ENCODE measurements around the gene CELF2. TPM values are rescaled to one million over a fixed set of nuclear protein-coding genes. Genes with fewer than 3 reads are reported as not detected.

CELF2 gene
- total RNA-seq, 2 donors from 2014 or later = 10.4 to 11.2 TPM

GRCh38 chr10:11252887-11253286, 235.2 kb downstream of the CELF2 start:
- Histone ChIP-seq H3K4me1 (no peaks in the 10 kb centered on the region), H3K27me3 (no peaks in the 10 kb centered on the region), H3K36me3 (replicated peaks in 1 of 2; ENCODE audit: insufficient read depth in 1 of 2, low read depth in 2 of 2) (no peaks in the 10 kb centered on the region), H3K9me3 (no peaks in the 10 kb centered on the region), H3K27ac (no peak overlapping the region), H3K4me3 (no peak overlapping the region)
- 81 to 82% methylated on average over 7 of the region's 7 CpGs for WGBS, 2 donors
- DNase-seq (no peak), ATAC-seq (no peak)
- TF ChIP-seq, protein P1, sequence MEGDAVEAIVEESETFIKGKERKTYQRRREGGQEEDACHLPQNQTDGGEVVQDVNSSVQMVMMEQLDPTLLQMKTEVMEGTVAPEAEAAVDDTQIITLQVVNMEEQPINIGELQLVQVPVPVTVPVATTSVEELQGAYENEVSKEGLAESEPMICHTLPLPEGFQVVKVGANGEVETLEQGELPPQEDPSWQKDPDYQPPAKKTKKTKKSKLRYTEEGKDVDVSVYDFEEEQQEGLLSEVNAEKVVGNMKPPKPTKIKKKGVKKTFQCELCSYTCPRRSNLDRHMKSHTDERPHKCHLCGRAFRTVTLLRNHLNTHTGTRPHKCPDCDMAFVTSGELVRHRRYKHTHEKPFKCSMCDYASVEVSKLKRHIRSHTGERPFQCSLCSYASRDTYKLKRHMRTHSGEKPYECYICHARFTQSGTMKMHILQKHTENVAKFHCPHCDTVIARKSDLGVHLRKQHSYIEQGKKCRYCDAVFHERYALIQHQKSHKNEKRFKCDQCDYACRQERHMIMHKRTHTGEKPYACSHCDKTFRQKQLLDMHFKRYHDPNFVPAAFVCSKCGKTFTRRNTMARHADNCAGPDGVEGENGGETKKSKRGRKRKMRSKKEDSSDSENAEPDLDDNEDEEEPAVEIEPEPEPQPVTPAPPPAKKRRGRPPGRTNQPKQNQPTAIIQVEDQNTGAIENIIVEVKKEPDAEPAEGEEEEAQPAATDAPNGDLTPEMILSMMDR (IDR thresholded peaks at IDR 0.05) = no peak
- TF ChIP-seq POLR2A (IDR thresholded peaks at IDR 0.05) = no peak
- intact Hi-C loops (cut with DNase I) = no loop called here

GRCh38 chr10:11253385-11254002, 235.8 kb downstream of the CELF2 start:
- WGBS, 2 donors = 76 to 80% methylated on average over 10 of the region's 10 CpGs
- no peaks in the 10 kb centered on the region for H3K27me3 ChIP-seq
- no peak for ATAC-seq
- intact Hi-C loops (cut with DNase I) = no loop called here
- no peaks in the 10 kb centered on the region for H3K9me3 ChIP-seq
- no peak for DNase-seq
- H3K27ac ChIP-seq = no peak overlapping the region
- no peak overlapping the region for H3K4me3 ChIP-seq
- H3K36me3 ChIP-seq (replicated peaks in 1 of 2; ENCODE audit: insufficient read depth in 1 of 2, low read depth in 2 of 2) = no peaks in the 10 kb centered on the region
- TF ChIP-seq POLR2A (IDR thresholded peaks at IDR 0.05) = no peak
- TF ChIP-seq, protein P1 (IDR thresholded peaks at IDR 0.05) = no peak
- no peaks in the 10 kb centered on the region for H3K4me1 ChIP-seq

- intact Hi-C loops (cut with DNase I) = no loop called here
- WGBS, 2 donors = 89 to 96% methylated on average over 11 to 12 of the region's 12 CpGs
- no peak overlapping the region for H3K4me3 ChIP-seq
These were observed 237.5 kb downstream of the CELF2 start for GRCh38 chr10:11255156-11255555.

DNA sequence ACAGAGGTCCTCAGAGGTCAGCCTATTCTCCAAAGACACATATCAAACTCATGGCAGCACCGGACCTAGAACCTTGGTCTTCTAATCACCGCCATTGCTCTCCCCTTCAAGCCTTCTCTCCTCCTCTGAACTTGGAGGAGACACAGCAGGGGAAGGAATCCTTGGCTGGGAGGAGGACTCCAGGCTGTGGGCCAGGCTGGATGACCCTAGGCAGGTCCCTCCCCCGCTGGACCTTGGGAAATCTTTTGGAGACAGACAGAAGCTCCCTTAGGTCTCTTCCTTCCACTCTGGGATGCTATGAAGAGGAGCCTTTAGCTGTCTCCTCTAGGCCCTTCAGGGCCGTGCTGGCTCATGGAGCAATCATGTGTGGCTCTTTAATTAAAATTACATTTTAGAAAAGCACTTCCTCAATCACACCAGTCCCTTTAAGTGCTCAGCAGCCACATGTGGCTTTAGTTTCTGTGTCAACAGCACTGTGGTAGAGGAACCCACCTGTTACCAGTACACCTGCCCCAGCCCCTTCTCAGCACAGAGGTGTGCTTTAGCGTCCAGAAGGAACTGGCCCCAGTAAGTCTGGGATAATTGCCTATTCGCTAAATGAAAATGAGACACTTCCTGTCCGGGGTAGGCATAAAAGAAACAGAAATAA, 238.2 kb downstream of the CELF2 start:
- WGBS, 2 donors = 69 to 86% methylated on average over 7 of the region's 7 CpGs
- H3K4me3 ChIP-seq = no peak overlapping the region
- ATAC-seq (no peak), DNase-seq (no peak)
- H3K4me1 ChIP-seq = no peaks in the 10 kb centered on the region
- no peaks in the 10 kb centered on the region for H3K36me3 ChIP-seq (replicated peaks in 1 of 2; ENCODE audit: insufficient read depth in 1 of 2, low read depth in 2 of 2)
- H3K9me3 ChIP-seq = no peaks in the 10 kb centered on the region
- no peak overlapping the region for H3K27ac ChIP-seq
- intact Hi-C loops (cut with DNase I) = no loop called here
- no peak for TF ChIP-seq POLR2A (IDR thresholded peaks at IDR 0.05)
- TF ChIP-seq, protein P1 (IDR thresholded peaks at IDR 0.05) = no peak
- H3K27me3 ChIP-seq = no peaks in the 10 kb centered on the region

More at GRCh38 chr10:11255156-11255555, 237.5 kb downstream of the CELF2 start:
- Histone ChIP-seq H3K27me3 (no peaks in the 10 kb centered on the region), H3K4me1 (no peaks in the 10 kb centered on the region), H3K27ac (no peak overlapping the region), H3K9me3 (no peaks in the 10 kb centered on the region), H3K36me3 (replicated peaks in 1 of 2; ENCODE audit: insufficient read depth in 1 of 2, low read depth in 2 of 2) (no peaks in the 10 kb centered on the region)
- ATAC-seq (no peak), DNase-seq (no peak)
- TF ChIP-seq, protein P1 (IDR thresholded peaks at IDR 0.05) = no peak
- TF ChIP-seq POLR2A (IDR thresholded peaks at IDR 0.05) = no peak

DNA sequence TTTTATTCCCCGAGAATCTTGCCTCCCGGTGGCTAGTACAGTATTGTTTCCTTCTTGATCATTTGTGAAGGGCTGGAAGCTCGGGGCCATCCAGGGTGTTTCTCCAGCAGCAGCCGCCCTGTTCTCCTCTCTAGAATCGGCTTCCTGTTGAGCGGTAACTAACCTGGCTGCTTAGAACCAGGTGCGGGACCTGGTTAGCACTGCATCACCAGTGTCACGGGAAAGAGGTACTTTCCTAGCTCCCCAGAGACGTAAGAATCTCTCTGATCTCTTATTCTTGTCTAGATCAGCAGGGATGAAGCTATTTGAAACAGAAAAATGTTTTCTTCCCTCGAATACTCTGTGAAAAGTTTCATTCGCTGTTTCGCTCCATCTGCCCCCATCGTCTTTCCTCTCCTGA, 239.2 kb downstream of the CELF2 start:
- peaks cover 4% of the 10 kb centered on the region for H3K4me1 ChIP-seq
- WGBS, 2 donors = 76 to 88% methylated on average over 13 of the region's 13 CpGs
- no peaks in the 10 kb centered on the region for H3K9me3 ChIP-seq
- H3K4me3 ChIP-seq = no peak overlapping the region
- TF ChIP-seq, protein P1 (IDR thresholded peaks at IDR 0.05) = no peak
- TF ChIP-seq POLR2A (IDR thresholded peaks at IDR 0.05) = no peak
- ATAC-seq = no peak
- DNase-seq = no peak
- no peaks in the 10 kb centered on the region for H3K27me3 ChIP-seq
- intact Hi-C loops (cut with DNase I) = no loop called here
- H3K36me3 ChIP-seq (replicated peaks in 1 of 2; ENCODE audit: insufficient read depth in 1 of 2, low read depth in 2 of 2) = no peaks in the 10 kb centered on the region
- H3K27ac ChIP-seq = no peak overlapping the region

All from body of pancreas (tissue), 4 donors.